Endothelial cell of hepatic sinusoid (primary cell): ENCODE data around the gene ZNG1F.
"Not testable (repeated sequence)": the region's sequence is repeated elsewhere in the genome, so short reads cannot be mapped to it uniquely, and the experiment has no call there.

Experiments
- in situ Hi-C: cut with HindIII; loops from 2 replicates; pipeline ENCODE4 v1.10.0; 2017; ENCODE audit warnings: low sequenced_read_pairs

The ZNG1F gene

DNA sequence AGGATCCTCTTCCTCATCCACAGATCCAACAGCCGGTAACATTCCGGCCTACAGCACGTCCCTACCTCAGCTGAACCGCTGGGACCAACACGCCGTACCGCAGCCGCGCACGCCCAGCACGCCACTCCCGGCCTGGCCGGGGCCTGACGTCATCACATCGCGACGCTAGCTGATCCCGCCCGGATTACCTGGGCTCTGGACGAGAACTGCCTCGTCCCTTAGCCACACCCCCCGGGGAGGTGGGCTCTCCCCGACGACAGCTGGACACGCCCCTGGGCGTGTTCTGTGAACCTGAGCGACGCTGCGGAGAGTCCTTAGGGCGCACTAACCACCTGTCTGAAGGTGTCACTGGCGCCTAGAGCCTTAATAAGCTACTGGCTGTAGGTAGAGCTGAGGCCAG, at the start of gene ZNG1F:
Gene ZNG1F (minus strand): TSS at position 101 of the 400 bp plus-strand sequence. CDS start 59 bp downstream, at position 42.
- in situ Hi-C loops: not testable (repeated sequence)

DNA sequence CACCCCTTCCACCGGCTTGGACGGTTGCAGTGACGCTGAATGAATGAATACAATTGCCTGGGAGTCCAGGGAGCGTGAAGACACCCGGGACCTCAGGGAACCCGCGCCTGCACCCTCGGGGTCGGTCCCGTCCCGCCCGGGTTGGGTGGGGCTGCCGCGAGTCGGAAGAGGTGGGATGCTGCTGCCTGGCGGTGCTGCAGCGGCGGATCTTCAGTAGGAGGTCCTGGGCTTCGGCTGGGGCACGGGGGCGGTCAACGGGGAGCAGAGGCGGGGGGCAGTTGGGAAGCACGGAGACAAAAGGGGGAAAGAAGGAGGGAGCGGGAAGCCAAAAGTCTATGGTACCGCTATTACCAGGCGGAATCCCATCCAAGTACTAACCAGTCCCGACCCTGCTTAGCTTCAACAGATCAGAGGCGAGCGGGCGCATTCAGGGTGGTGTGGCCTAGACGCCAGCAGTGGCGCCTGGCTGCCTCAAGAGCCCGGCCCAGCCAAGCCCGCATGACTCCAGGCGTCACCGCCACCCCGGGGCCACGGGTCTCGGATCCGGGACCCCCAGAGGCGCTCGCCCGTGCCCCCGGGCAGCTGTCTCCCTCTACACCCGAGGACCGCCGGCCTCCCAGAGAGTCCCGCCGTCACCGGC, 48.1 kb upstream of the ZNG1F start:
- in situ Hi-C loops: not testable (repeated sequence)

GRCh38 chr9:41236486-41237109, 47.5 kb upstream of the ZNG1F start:
- in situ Hi-C loops: not testable (repeated sequence)

DNA sequence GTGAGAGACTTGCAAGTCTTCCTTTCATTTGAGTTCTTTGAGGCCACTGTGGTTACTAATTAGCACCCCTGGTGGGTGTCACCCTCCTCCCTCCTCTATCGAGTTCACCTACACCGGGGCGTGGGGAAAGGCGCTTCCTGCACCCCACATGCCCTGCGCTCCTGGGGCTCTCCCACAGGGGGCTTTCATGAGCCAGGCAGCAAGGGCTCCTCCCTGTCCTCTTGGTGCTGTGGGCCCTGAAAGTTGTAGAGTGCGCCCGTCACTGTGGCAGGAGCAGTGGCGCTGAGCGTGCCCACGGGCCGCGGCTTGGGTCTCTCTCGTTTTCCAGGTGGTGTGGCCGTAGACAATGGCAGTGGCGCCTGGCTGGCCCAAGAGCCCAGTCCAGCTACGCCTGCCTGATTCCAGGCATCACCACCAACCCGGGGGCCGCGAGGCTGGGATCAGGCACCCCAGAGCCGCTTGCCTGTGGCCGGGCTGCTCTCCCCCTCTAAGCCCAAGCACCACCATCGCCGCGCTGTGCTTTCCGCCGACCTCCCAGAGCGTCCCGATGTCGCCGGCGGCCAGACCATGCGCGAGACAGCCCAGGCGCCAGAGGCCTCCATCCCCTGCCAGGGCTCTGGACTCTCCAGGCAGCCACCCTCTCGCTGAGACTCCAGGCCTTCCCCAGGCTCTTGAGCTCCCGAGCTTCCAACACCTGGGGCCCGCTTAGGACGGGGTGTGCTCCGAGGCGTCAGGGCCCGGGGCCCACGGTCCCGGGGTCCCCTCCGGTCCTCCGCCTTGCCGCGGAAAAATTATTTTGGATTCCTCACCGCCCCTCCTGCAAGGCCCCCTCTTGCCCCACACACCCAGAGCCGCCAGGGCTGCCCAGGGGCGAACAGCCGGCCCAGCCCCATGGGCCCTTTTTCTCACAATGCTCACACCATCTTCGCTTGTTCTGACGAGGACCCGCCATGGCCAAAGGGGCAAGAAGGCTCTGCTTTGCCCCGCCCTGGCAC, 46.0 kb upstream of the ZNG1F start:
- in situ Hi-C loops: not testable (repeated sequence)

DNA sequence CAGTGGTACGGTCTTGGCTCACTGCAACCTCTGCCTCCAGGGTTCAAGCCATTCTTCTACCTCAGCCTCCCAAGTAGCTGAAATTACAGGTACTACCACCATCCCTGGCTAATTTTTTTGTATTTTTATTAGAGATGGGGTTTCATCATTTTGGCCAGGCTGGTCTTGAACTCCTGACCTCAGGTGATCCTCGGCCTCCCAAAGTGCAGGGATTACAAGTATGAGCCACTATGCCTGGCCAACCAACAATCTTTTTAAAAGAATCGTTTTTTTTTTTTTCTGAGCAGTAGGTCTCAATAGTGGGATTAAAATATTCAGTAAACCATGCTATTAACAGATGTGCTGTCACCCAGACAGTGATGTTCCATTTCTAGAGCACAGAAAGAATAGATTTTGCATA, 45.1 kb upstream of the ZNG1F start:
- in situ Hi-C loops: not testable (repeated sequence)

- in situ Hi-C loops: not testable (repeated sequence)
These were observed 43.2 kb upstream of the ZNG1F start for GRCh38 chr9:41232326-41232725.

GRCh38 chr9:41230418-41230817, 41.3 kb upstream of the ZNG1F start:
- in situ Hi-C loops: not testable (repeated sequence)

DNA sequence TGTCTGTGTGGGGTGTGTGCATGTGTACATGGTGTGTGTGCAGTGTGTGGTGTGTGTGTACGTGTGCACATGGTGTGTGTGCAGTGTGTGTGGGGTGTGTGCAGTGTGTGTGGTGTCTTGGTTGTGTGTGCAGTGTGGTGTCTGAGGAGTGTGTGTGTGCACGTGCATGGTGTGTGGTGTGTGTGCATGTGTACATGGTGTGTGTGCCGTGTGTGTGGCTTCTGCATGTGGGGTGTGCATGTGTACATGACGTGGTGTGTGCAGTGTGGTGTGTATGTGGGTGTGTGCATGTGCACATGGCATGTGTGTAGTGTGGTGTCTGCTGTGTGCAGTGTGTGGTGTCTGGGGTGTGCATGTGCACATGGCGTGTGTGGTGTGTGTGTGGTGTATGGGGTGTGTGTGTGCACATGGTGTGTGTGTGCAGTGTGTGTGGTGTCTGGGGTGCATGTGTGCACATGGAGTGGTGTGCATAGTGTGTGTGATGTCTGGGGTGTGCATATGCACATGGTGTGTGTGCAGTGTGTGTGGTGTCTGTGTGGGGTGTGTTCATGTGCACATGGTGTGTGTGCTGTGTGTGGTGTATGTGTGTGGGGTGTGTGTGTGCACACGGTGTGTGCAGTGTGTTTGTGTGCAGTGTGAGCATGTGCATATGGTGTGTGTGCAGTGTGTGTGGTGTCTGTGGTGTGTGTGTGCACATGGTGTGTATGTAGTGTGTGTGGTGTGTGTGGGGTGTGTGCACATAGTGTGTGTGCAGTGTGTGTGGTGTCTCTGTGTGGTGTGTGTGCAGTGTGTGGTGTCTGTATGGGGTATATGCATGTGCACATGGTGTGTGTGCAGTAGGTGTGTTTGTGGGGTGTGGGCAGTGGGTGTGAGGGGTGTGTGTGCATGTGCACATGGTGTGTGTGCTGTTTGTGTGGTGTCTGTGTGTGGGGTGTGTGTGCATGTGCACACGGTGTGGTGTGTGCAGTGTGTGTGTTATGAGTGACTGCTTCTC, 40.6 kb upstream of the ZNG1F start:
- in situ Hi-C loops: no loop called here

- in situ Hi-C loops: not testable (repeated sequence)
These were observed 30.7 kb upstream of the ZNG1F start for GRCh38 chr9:41219831-41220230.

DNA sequence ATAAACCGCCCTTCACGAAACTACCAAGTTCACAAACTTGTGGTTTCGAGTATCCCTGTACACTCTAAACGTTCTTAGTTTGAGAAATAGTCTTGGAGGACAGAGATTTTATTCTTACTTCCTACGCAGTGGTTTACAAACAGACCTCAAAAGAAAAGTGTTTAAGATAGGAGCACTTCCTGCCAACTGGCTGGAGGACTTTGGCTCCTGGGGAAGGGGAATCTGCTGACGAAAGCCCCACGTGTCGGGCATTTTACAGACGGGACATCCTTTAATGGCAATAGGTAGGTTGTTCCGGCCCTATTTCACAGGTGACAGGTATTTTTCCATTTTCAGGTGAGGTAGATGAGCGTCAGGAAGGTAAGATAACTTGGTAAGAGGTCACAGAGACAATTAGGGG, 678 bp downstream of the ZNG1F start:
- in situ Hi-C loops: not testable (repeated sequence)

DNA sequence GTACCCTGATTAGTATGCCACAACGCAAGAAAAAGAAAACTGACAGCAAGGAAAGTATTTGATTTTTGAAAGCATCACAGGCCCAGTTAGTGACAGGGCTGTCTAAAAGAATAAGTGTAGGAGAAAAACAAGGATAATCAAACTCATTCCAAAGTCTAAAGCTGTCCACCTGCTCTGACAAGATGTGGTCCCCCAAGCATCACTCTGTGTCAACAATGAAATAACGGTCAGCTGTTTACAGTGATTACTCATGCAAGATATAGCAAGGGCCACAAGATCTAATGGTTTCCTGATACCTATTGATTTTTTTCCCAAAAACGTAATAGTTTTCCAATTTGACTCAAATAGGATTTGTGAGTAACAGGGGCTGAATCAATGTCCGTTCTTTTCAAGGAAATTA, 14.1 kb downstream of the ZNG1F start:
- in situ Hi-C loops: not testable (repeated sequence)

DNA sequence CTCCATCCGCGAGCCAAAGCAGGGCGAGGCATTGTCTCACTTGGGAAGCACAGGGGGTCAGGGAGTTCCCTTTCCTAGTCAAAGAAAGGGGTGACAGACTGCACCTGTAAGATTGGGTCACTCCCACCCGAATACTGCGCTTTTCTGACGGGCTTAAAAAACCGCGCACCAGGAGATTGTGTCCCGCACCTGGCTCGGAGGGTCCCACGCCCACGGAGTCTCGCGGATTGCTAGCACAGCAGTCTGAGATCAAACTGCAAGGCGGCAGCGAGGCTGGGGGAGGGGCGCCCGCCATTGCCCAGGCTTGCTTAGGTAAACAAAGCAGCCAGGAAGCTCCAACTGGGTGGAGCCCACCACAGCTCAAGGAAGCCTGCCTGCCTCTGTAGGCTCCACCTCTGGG, 39.0 kb downstream of the ZNG1F start:
- in situ Hi-C loops: not testable (repeated sequence)

GRCh38 chr9:41141878-41142277, 47.2 kb downstream of the ZNG1F start:
- in situ Hi-C loops: not testable (repeated sequence)

DNA sequence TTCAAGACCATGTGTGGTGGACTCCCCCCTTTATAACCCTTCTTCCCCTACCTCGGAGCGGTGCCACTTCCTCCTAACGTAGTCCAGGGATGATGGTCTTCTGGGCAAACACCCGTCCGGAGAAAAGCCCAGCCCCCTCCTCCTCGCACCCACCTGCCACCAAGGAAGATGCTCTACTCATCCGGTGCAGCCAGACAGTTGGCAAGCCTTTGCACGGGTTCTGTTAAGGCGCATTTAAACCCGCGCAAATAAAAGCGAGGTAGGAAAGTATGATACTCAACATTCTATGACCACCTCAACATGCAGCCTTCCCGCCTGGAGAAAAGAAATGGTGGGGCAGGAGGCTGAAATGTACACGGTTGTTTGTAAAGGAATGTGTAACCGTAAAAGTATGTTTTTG, 60.5 kb downstream of the ZNG1F start, which contains the start of gene FOXD4L6:
Gene FOXD4L6 (minus strand): TSS at position 101 of the 400 bp plus-strand sequence. CDS start 298 bp downstream, outside the sequence.
- in situ Hi-C loops: not testable (repeated sequence)

DNA sequence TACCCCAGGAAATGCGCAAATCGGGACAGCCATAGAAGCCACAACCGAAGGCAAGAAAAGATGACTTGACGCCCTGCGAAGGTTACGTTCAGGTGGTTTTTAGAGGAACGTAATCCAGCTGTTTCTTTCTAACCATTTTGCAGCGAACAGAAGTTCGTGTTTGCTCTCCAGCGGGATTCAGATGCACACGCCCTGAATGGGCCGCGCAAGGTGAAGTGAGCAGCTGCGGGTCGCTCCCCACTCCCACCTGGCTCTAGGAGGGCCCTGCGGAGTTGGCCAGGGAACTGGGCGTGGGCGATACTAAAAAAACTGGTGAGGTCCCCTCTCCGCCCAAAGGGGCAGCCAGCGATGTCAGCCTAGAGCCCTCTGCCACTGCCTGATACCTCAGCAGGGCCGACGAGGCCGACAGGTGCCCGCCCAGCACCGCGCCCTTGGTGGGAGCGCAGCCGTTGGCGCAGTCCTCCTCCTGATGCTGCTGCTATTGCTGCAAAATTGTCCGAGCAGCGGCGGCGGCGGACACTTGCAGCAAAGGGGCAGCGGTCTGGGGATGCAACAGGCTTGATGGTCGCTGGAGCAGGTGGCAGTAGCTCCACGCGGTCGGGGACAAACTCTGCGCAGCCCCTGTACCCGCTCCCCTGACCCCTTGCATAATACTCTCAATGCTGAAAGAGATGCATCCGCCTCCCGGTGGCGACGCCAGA, 62.2 kb downstream of the ZNG1F start:
- in situ Hi-C loops: not testable (repeated sequence)

GRCh38 chr9:41125936-41126335, 63.2 kb downstream of the ZNG1F start:
- in situ Hi-C loops: not testable (repeated sequence)

DNA sequence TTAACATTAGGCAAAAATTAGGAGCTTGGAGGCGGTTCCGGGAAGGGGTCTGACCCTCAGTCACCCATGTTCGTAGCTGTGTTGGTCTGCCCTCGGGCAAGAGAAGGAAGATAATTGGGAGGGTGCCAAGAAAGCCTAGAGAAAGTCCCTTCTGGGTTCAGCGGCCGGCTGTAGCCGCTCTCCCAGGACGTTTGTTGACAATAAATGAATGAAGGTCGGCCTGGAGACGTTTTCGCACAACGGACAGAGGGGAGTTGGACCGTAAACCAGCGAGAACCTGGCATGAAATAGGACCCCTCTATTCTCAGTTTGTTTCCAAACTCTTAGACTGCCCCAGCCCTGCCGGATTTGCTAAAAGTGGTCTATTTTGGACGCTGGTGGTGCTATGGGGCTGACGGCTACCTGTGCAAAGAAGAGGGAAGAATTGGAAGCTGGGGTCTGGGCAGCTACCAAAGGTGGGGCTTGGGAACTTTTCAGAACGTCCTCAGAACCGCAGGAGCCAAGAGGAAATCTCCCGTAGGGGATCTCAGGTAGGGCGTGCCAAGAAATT, 63.9 kb downstream of the ZNG1F start:
- in situ Hi-C loops: not testable (repeated sequence)

DNA sequence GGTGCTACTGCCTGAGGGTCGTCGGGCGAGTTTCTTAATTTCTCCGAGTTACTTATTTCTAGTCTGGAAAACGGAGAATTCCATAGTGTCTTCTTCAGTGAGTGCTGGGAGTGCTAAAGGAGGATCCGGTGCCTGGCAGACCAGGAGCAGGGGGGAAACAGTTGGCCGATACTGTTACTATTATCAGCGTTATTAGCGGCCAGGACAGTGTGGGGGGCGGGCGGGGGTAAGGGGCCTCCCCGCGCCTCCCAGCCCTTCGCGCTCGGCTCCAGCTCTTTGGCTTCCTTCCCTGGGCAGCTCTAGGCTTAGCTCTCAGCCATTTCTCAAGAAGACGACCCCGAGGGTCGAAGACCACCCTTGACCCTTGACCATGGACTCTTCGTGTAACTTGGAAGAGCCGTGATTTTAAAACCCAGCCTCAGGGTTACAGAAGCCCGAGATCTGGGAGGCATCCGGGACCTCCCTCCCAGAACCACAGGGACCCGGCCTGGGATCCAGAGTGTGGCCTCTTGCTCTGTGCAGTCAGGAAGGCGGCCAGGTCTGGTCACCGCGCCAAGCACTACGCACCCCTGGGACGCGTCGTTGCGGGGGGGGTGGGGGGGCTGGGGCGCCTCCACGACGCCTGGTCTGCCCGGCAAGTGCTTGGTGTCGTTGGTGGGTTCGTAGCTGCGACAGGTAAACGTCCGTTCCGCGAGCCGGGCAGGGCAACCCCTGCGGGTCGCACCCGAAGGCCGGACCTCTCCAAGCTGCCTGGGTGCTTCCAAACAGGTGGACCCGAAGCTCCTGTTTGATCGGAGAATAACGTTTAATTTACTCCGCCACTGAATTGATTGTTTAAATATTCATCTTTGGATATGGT, 64.6 kb downstream of the ZNG1F start:
- in situ Hi-C loops: not testable (repeated sequence)
